Stomach (tissue), 9 donors: Measurements from ENCODE around the gene UNC13B. TPM values are rescaled to one million over a fixed set of nuclear protein-coding genes. Genes with fewer than 3 reads are reported as not detected.

ENCODE experiments used
- DNase-seq, 2 donors: peaks; one replicate each; pipeline versions ENCODE4 v3.0.0 to v3.0.0-alpha.2; 2013 to 2019
- H3K27ac ChIP-seq, 5 donors: fragments of 200-600 bp in 4 of 5; sonication (generic) in 4 of 5; one replicate each; pipeline ENCODE4 v1.5.1; 2013 to 2019; ENCODE audit warnings: mild to moderate bottlenecking in 1 of 5, moderate library complexity in 1 of 5
- H3K27me3 ChIP-seq, 3 donors: fragments of 200-600 bp; sonication (generic); one replicate each; pipeline ENCODE4 v1.5.1; 2017 to 2019; ENCODE audit warnings: mixed run types in 1 of 3
- H3K36me3 ChIP-seq, 4 donors: fragments of 200-600 bp; sonication (generic); 1 replicate in 3 of 4; 2 replicates in 1 of 4; pipeline ENCODE4 v1.5.1; 2016 to 2019
- H3K4me1 ChIP-seq, 4 donors: fragments of 200-600 bp; sonication (generic); one replicate each; pipeline ENCODE4 v1.5.1; 2016 to 2019
- H3K4me3 ChIP-seq, 4 donors: fragments of 200-600 bp; sonication (generic) in 3 of 4; one replicate each; pipeline ENCODE4 v1.5.1; 2016 to 2019; ENCODE audit warnings: mild to moderate bottlenecking in 1 of 4
- H3K9me3 ChIP-seq, 4 donors: fragments of 200-600 bp; sonication (generic); one replicate each; pipeline ENCODE4 v1.5.1; 2016 to 2019
- EP300 ChIP-seq: sonication (generic); formaldehyde crosslinking; IDR thresholded peaks from one replicate; pipeline ENCODE4 v1.6.1; 2017; ENCODE audit warnings: antibody characterized with exemption
- POLR2A ChIP-seq, 4 donors: fragments of 450-650 bp; IDR thresholded peaks; one replicate each; pipeline ENCODE4 v1.6.1; 2016; ENCODE audit warnings: antibody characterized with exemption in 4 of 4, control low read depth in 2 of 4, mild to moderate bottlenecking in 1 of 4, moderate library complexity in 1 of 4
- POLR2AphosphoS5 ChIP-seq, 3 donors: sonication (generic); formaldehyde crosslinking; IDR thresholded peaks; one replicate each; pipeline ENCODE4 v1.6.1; 2016; ENCODE audit warnings: antibody characterized with exemption in 3 of 3
- WGBS, 5 donors: extraction: QIAGEN DNeasy Blood & Tissue Kit in 3 of 5; methylation state at CpG; one replicate each; pipeline versions ENCODE4 v1.1.5 to v1.1.7; 2013 to 2018; 5-methylcytosine and 5-hydroxymethylcytosine counted together
- intact Hi-C: fragments of 100-400 bp; cut with DNase I; formaldehyde crosslinking; loops from one replicate; pipeline ENCODE4 v1.15.1; 2023; ENCODE audit warnings: low total_unique reads
- polyA plus RNA-seq, 3 donors: library from polyadenylated mRNA; stranded (reverse); fragments of 200-250 nt; gene quantifications; one replicate each; pipeline ENCODE4 v1.2.3, GENCODE V29; 2013
- total RNA-seq, 5 donors: library from RNA; depleted of rRNA; stranded (reverse); fragments of >200 nt; gene quantifications; one replicate each; pipeline versions ENCODE4 v1.1.0 to v1.2.3, GENCODE V29; 2014 to 2016
- TF ChIP-seq, protein P1 (sequence below), 7 experiments: fragments of 450-650 bp in 4 of 7; fragments of 200-600 bp in 3 of 7; sonication (generic) in 3 of 7; IDR thresholded peaks; one replicate each; pipeline ENCODE4 v1.5.1; 2016 to 2019; ENCODE audit warnings: antibody characterized with exemption in 7 of 7, control low read depth in 2 of 7, mild to moderate bottlenecking in 1 of 7
- donor health status: healthy with polysubstance abuse.
- donor health status: Bipolar disorder and iron deficiency.
- donor health status: healthy.

The UNC13B gene
- total and polyA plus RNA-seq, 8 donors = 8.9 to 68.7 (median 20.8) TPM

DNA sequence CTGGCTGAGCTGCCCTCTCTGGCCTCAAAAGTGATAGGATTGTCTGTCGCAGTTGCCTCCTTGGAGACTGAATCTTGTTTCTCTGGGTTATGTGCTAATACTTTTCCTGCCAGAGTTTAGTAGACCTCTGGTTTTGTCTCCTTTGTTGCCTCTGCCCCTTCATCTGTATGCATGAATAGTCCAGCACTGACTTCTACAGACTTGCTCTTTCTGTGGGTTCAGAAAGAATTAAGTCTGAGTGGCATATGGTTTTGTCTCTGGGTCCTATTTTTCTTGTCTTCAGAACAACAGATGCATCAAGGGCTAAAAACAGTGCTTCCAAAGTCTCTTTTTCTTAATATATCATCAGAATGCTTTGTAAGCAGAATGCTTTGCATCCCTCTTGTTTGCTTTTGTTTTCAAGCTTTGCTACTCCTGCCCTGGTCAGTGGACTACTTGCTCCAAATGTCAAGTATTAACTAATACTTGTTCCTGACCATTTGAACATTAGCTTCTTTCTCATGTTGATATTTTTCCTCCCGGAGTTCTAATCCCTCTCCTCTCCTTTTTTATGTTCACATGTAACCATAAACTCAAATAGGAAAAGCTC lies 131.7 kb downstream of the UNC13B start:
- intact Hi-C loops = no loop called here
- Histone ChIP-seq H3K4me1 (no peaks in the 10 kb centered on the region), H3K4me3 (no peak overlapping the region), H3K36me3 (peaks cover 0 to 23% (median 8%) of the 10 kb centered on the region in 4 donors), H3K27ac (no peak overlapping the region), H3K9me3 (no peaks in the 10 kb centered on the region), H3K27me3 (no peaks in the 10 kb centered on the region)
- DNase-seq = no peak
- TF ChIP-seq EP300 (no peak), POLR2AphosphoS5 (IDR thresholded peaks at IDR 0.05) (no peak), POLR2A (IDR thresholded peaks at IDR 0.05) (no peak)
- TF ChIP-seq, protein P1, sequence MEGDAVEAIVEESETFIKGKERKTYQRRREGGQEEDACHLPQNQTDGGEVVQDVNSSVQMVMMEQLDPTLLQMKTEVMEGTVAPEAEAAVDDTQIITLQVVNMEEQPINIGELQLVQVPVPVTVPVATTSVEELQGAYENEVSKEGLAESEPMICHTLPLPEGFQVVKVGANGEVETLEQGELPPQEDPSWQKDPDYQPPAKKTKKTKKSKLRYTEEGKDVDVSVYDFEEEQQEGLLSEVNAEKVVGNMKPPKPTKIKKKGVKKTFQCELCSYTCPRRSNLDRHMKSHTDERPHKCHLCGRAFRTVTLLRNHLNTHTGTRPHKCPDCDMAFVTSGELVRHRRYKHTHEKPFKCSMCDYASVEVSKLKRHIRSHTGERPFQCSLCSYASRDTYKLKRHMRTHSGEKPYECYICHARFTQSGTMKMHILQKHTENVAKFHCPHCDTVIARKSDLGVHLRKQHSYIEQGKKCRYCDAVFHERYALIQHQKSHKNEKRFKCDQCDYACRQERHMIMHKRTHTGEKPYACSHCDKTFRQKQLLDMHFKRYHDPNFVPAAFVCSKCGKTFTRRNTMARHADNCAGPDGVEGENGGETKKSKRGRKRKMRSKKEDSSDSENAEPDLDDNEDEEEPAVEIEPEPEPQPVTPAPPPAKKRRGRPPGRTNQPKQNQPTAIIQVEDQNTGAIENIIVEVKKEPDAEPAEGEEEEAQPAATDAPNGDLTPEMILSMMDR (IDR thresholded peaks at IDR 0.05) = no peak
- WGBS, 5 donors = 73 to 87% (median 80%) methylated on average over 2 of the region's 2 CpGs

- no peak for DNase-seq
- H3K9me3 ChIP-seq = no peaks in the 10 kb centered on the region
- intact Hi-C loops = no loop called here
- WGBS, 5 donors = 93 to 98% (median 94%) methylated on average over 6 of the region's 6 CpGs
- TF ChIP-seq EP300 (no peak), POLR2AphosphoS5 (IDR thresholded peaks at IDR 0.05) (no peak), POLR2A (IDR thresholded peaks at IDR 0.05) (no peak)
- TF ChIP-seq, protein P1 (IDR thresholded peaks at IDR 0.05) = no peak
- H3K4me1 ChIP-seq = no peaks in the 10 kb centered on the region
- peaks cover 0 to 24% (median 10%) of the 10 kb centered on the region in 4 donors for H3K36me3 ChIP-seq
- no peak overlapping the region for H3K27ac ChIP-seq
- H3K27me3 ChIP-seq = no peaks in the 10 kb centered on the region
- H3K4me3 ChIP-seq = no peak overlapping the region
Measured at GRCh38 chr9:35294066-35294465, 132.3 kb downstream of the UNC13B start.

DNA sequence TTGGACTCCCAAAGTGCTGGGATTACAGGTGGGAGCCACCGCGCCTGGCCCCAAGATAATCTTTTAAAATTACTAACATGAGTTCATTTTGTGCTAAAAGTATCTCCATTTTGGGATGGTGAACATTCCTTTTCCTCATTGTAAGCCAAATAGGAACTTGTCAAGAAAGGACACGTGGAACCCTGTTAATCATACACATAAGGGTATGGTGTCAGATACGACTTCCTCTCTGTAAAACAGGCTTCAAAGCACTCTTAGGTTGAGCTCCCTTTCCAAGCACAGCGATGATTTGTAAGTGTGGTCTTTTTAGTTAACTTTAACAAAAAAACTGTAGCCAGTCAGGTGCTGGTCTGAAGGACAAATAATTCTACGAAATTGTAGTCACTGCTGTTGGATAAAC lies 132.7 kb downstream of the UNC13B start:
- Histone ChIP-seq H3K27ac (no peak overlapping the region), H3K4me3 (no peak overlapping the region), H3K27me3 (no peaks in the 10 kb centered on the region), H3K4me1 (no peaks in the 10 kb centered on the region), H3K9me3 (no peaks in the 10 kb centered on the region), H3K36me3 (peaks cover 0 to 24% (median 10%) of the 10 kb centered on the region in 4 donors)
- 85 to 98% (median 89%) methylated on average over 6 of the region's 6 CpGs for WGBS, 5 donors
- intact Hi-C loops = no loop called here
- DNase-seq = no peak
- TF ChIP-seq EP300 (no peak), POLR2AphosphoS5 (IDR thresholded peaks at IDR 0.05) (no peak), POLR2A (IDR thresholded peaks at IDR 0.05) (no peak)
- TF ChIP-seq, protein P1 (IDR thresholded peaks at IDR 0.05) = no peak

DNA sequence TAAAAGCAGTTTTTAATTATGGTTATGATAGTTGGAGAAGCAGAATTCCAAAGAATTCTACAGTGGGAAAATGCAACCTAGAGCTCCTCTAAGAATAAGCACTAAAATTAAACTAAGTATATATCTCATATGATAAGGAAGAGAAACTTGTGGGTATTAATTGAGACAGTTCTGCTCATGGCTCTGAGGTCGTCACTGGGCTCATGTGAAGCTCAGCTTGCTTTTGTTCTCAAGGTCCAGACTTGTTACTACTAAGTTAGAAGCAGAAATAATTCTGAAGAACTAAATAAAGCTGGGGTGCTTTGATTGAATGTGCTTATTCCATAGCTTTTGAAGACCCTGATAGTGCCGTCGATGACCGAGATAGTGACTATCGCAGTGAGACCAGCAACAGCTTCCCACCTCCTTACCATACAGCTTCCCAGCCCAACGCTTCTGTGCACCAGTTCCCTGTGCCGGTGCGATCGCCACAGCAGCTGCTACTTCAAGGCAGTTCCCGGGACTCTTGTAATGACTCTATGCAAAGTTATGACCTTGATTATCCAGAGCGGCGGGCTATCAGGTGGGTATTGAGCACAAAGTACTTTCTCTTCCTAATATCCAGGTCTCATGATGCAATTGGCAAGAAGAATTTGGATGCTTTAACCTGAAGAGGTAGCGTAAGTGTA lies 133.7 kb downstream of the UNC13B start:
- Histone ChIP-seq H3K4me1 (no peaks in the 10 kb centered on the region), H3K4me3 (no peak overlapping the region), H3K36me3 (peaks cover 0 to 31% (median 13%) of the 10 kb centered on the region in 4 donors), H3K9me3 (no peaks in the 10 kb centered on the region), H3K27me3 (no peaks in the 10 kb centered on the region), H3K27ac (no peak overlapping the region)
- WGBS, 5 donors = 92 to 97% (median 94%) methylated on average over 13 of the region's 13 CpGs
- TF ChIP-seq EP300 = no peak
- TF ChIP-seq, protein P1 (IDR thresholded peaks at IDR 0.05) = no peak
- no peak for TF ChIP-seq POLR2A (IDR thresholded peaks at IDR 0.05)
- TF ChIP-seq POLR2AphosphoS5 (IDR thresholded peaks at IDR 0.05) = no peak
- intact Hi-C loops = no loop called here
- DNase-seq = no peak
